ENCODE measurements around the gene NUF2. TPM values are rescaled to one million over a fixed set of nuclear protein-coding genes. Genes with fewer than 3 reads are reported as not detected.

The NUF2 gene
- polyA plus RNA-seq, 2 of the 4 experiments (the other 2 are of a cell fraction), result 28.5 to 38.5 TPM

DNA sequence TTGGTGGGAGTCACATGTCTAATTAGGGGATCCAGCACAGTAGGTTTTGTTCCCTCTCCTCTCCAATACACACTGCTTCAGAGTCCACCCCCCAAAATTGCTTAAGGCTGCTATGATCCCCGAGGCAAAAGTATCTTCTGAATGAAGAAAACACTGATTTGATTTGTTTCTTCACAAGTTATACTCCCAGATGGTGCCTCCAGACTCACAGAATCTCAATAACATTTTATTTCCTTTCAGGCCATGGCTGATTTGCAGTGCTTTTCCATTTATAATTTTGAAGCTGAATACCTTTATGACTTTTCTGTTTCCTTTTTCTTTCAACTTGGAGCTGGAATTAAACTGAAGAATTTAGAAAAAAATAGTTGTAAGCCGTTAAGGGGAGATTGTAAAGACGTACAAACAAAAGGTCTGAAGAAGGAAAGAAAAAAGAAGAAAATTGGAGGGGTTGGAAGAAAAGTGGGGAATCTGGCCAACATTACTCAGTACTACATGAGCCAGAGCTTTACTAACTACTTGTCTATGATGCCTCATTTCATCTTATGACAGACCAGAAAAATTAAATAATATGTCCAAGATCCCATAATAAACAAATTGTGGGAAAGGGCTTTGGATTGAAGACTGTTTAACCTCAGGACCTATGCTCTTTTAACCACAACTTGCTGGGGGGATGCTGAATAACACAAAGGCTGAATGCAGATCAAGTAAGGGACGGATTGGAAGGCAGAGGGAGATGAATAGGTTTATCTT, 75.9 kb downstream of the NUF2 start (continued):
- TF ChIP-seq NPAS2 (CRISPR knock-in tag; IDR thresholded peaks at IDR 0.05; ENCODE audit: borderline replicate concordance), result no peak
- TF ChIP-seq PHF8 (IDR thresholded peaks at IDR 0.05; ENCODE audit: borderline replicate concordance, low read depth), result no peak
- TF ChIP-seq RNF2 (IDR thresholded peaks at IDR 0.05; ENCODE audit: borderline replicate concordance, low read depth), result no peak
- no peak for TF ChIP-seq CBX2 (IDR thresholded peaks at IDR 0.05; ENCODE audit: borderline replicate concordance, low read depth)

DNA sequence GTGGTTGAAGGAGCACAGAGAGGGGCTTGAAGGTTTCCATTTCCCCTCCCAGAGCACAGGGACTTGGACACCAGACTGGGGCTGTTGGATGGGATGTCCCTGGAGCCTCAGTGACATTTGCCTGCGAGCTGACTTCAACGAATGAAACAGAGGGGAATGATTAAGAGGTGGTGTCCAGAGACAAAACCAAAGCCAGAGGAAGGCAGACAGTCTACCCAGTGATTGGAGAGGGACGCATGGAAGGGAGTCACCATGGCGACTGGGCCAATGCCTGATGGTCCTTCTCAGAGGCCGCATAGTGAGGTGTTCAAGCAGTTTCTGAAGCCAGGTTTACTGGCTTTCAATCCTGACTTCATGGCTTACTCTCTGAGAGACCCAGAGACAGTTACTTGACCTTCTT, 77.2 kb downstream of the NUF2 start:
- Histone ChIP-seq H3K9me3 (no peaks in the 10 kb centered on the region), H3K4me3 (no peak overlapping the region), H3K4me1 (no peaks in the 10 kb centered on the region), H3K4me2 (no peak overlapping the region), H3K27ac (no peak overlapping the region)
- FAIRE-seq, result no peak
- TF ChIP-seq MAZ (IDR thresholded peaks at IDR 0.05; ENCODE audit: borderline replicate concordance, low read depth, low read length) (no peak), HOXB13 (CRISPR knock-in tag; IDR thresholded peaks at IDR 0.05; ENCODE audit: low read depth) (no peak), HEYL (CRISPR knock-in tag; IDR thresholded peaks at IDR 0.05) (no peak), CBX8 (IDR thresholded peaks at IDR 0.05) (peak; percentile 78), RAD21 (conservative IDR thresholded peaks at IDR 0.05 in 1 of 2, IDR thresholded peaks at IDR 0.05 in 1 of 2) (no peak), FOXS1 (CRISPR knock-in tag; IDR thresholded peaks at IDR 0.05) (no peak), CEBPB (IDR thresholded peaks at IDR 0.05) (no peak), RNF2 (IDR thresholded peaks at IDR 0.05; ENCODE audit: borderline replicate concordance, low read depth) (peak; percentile 76; the same call in 1 of the 2 replicates)
- TF ChIP-seq, protein P1, sequence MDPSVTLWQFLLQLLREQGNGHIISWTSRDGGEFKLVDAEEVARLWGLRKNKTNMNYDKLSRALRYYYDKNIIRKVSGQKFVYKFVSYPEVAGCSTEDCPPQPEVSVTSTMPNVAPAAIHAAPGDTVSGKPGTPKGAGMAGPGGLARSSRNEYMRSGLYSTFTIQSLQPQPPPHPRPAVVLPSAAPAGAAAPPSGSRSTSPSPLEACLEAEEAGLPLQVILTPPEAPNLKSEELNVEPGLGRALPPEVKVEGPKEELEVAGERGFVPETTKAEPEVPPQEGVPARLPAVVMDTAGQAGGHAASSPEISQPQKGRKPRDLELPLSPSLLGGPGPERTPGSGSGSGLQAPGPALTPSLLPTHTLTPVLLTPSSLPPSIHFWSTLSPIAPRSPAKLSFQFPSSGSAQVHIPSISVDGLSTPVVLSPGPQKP (IDR thresholded peaks at IDR 0.05; ENCODE audit: low read depth, low read length), result no peak
- TF ChIP-seq, protein P2, sequence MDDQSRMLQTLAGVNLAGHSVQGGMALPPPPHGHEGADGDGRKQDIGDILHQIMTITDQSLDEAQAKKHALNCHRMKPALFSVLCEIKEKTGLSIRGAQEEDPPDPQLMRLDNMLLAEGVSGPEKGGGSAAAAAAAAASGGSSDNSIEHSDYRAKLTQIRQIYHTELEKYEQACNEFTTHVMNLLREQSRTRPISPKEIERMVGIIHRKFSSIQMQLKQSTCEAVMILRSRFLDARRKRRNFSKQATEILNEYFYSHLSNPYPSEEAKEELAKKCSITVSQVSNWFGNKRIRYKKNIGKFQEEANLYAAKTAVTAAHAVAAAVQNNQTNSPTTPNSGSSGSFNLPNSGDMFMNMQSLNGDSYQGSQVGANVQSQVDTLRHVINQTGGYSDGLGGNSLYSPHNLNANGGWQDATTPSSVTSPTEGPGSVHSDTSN (IDR thresholded peaks at IDR 0.05), result no peak
- ChIA-PET CTCF (no interaction called here), POLR2A (no interaction called here)
- WGBS (ENCODE audit: missing lambda C conversion rate), result 18% methylated on average over 5 of the region's 5 CpGs
- no peak for ATAC-seq
- DNase-seq (ENCODE audit: low read depth in 1 of 2, low spot score in 1 of 2), result no peak

DNA sequence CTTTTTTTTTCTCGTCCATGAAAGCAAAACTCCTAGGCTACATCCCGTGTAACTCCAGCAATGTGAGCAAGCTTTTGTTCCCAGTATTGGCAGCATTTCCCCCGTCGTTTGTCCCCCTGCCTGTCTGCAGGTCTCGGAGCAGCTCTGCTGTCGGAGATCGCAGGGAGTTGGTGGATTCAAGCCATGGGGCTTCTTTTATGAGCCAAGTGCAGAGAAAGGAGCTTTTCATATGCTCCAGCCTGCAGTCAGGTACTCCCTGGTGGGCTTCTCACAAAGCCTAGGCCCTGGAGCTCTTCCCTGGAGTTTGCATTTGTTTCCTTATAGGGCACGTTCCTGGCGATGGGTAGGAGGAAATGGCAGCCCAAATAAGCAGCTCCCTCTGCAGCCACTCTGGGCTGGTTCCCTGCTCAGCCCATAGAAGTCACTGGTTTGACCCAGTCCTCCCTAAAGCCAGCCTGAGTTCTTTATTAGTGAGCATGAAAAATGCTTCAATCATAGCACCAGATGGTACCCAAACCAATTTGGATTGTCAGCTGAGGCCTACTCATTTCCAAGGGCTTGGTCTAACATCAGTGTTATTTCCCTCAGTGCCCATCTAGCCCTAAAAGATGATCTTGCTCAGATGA, 78.3 kb downstream of the NUF2 start:
- 31% methylated on average over 9 of the region's 9 CpGs for WGBS (ENCODE audit: missing lambda C conversion rate)
- no peak for ATAC-seq
- POLR2A ChIA-PET, result no interaction called here

More for the DNA sequence above, 78.3 kb downstream of the NUF2 start:
- no peak overlapping the region for H3K27ac ChIP-seq
- TF ChIP-seq CBX8 (IDR thresholded peaks at IDR 0.05), result no peak
- no peak for TF ChIP-seq RCOR1 (IDR thresholded peaks at IDR 0.05; ENCODE audit: low read depth, low read length)
- no peak for TF ChIP-seq EHF (CRISPR knock-in tag; IDR thresholded peaks at IDR 0.05)
- TF ChIP-seq, protein P1 (IDR thresholded peaks at IDR 0.05; ENCODE audit: low read depth, low read length), result no peak
- no peak for TF ChIP-seq TP53 (CRISPR knock-in tag; IDR thresholded peaks at IDR 0.05)
- TF ChIP-seq HEYL (CRISPR knock-in tag; IDR thresholded peaks at IDR 0.05), result no peak
- no peak for TF ChIP-seq PHF8 (IDR thresholded peaks at IDR 0.05; ENCODE audit: borderline replicate concordance, low read depth)
- TF ChIP-seq, protein P3, sequence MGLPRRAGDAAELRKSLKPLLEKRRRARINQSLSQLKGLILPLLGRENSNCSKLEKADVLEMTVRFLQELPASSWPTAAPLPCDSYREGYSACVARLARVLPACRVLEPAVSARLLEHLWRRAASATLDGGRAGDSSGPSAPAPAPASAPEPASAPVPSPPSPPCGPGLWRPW (IDR thresholded peaks at IDR 0.05), result no peak
- no peak for TF ChIP-seq EHMT2 (IDR thresholded peaks at IDR 0.05; ENCODE audit: low read depth)
- no peak for TF ChIP-seq KDM5A (IDR thresholded peaks at IDR 0.05)
- TF ChIP-seq ZC3H11A (IDR thresholded peaks at IDR 0.05), result no peak
- no peak for TF ChIP-seq ZSCAN20 (CRISPR knock-in tag; IDR thresholded peaks at IDR 0.05)
- TF ChIP-seq JUN (IDR thresholded peaks at IDR 0.05), result no peak
- TF ChIP-seq JUNB (IDR thresholded peaks at IDR 0.05), result no peak
- TF ChIP-seq NPAS2 (CRISPR knock-in tag; IDR thresholded peaks at IDR 0.05; ENCODE audit: borderline replicate concordance), result no peak
- no peak overlapping the region for H3K4me2 ChIP-seq
- DNase-seq (ENCODE audit: low read depth in 1 of 2, low spot score in 1 of 2) (no peak), FAIRE-seq (no peak)
- H3K4me1 ChIP-seq, result no peaks in the 10 kb centered on the region
- no peaks in the 10 kb centered on the region for H3K9me3 ChIP-seq
- no peak overlapping the region for H3K4me3 ChIP-seq
- CTCF ChIA-PET, result no interaction called here
